ENCODE data around the gene GFOD1.
A peak's percentile ranks its signal among the peaks of the same experiment; 100 is the strongest.

The GFOD1 gene

GRCh38 chr6:13486679-13487121 lies 700 bp downstream of the GFOD1 start:
- peak; percentile 39 to 60 for DNase-seq (ENCODE audit: low read depth in 1 of 2, low spot score in 1 of 2)

DNA sequence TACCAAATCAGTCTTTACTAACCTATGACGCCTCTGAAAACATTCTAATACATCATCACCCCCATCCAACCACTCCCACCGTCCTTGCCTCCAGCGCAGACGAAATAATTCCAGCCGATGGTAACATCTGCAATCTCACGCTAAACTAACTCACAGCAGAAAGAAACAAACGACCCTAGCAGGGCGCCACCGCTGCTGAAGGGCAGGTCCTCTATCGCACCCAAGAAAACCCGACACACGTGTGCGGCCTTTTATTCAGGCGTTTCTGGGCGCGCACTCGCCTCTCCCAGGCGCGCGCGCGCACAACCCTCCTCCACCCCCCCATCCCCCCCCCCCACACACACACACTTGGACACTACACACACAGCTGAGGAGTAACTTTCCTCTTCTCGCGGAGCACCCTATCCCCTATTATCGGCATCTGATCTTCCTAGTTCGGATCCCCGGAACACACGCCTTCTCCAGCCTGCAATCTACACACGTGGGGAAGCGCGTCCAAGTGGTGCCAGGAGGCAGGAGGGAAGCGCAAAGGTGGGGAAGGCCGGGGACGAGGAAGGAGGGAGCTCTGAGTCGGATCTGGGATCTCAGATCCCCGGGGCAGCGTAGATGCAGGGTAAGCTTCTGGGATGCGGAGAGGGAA lies 1.4 kb downstream of the GFOD1 start:
- no peak for DNase-seq (ENCODE audit: low read depth in 1 of 2, low spot score in 1 of 2)

DNA sequence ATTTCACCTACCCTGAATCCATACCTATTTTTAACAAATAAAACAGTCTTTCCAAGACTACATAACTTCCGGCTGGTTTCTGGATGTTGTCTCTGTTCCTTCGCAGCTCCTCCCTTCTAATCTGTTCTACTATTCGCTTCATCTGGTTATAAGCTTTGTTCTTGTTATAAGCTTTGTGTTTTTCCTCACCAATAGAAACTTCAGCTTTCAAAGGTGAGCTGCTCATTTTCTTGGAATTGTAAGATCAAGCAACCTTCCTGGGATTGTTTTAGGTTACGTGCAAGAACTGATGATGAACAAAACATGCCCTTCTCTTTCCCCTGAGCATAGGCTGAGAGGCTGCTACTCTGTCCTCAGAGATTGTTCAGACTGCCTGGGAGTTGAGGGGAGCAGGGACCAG lies 2.1 kb downstream of the GFOD1 start:
- DNase-seq (ENCODE audit: low read depth in 1 of 2, low spot score in 1 of 2), result no peak

DNA sequence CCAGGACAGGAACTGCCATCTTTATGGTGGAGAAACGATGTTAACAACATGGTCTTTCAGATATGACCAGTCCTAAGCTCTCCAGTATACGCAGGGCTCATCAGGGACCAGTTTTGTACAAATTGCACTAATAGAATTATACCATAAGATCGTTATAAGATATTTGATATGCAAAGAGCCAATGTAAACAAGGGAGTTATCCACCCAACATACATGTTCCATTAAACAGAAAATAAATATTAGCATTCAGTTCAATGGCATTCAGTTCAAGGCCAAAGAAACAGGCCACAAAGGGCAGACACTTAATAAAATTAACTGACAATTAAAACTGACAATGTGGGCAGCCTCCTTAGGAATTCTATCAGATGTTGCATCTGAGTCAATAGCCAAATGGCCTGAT lies 2.6 kb downstream of the GFOD1 start:
- DNase-seq (ENCODE audit: low read depth in 1 of 2, low spot score in 1 of 2), result no peak

DNA sequence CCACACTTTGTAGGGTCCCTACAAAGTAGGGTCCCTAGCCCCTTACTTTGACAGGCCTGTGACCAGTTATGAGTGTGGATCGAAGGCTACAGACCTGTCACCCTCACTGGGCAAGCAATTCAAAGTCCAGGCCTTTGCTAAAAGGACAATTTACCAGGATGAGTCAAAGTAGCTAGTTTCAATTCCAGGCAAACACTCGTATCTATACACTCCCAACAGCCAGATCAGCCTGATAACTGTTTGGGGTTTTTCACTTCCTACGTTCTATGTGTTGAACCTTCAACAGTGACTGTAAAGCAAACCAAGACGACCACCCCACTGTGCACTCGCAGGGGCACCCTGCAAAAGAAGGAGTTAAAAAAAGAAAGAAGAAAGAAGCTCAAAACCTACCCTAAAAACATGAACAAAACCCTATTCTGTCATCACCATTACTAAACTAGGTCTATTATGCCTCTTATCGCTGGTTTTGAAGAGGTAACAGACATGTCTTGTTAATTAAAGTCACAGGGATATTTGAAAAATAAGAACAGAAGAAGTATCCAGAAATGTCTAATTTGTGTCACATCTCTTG lies 3.2 kb downstream of the GFOD1 start:
- no peak for DNase-seq (ENCODE audit: low read depth in 1 of 2, low spot score in 1 of 2)

GRCh38 chr6:13480631-13481501 lies 6.5 kb downstream of the GFOD1 start:
- no peak for DNase-seq (ENCODE audit: low read depth in 1 of 2, low spot score in 1 of 2)

- no peak for DNase-seq (ENCODE audit: low read depth in 1 of 2, low spot score in 1 of 2)
Measured at GRCh38 chr6:13479971-13480434, 7.4 kb downstream of the GFOD1 start.

DNA sequence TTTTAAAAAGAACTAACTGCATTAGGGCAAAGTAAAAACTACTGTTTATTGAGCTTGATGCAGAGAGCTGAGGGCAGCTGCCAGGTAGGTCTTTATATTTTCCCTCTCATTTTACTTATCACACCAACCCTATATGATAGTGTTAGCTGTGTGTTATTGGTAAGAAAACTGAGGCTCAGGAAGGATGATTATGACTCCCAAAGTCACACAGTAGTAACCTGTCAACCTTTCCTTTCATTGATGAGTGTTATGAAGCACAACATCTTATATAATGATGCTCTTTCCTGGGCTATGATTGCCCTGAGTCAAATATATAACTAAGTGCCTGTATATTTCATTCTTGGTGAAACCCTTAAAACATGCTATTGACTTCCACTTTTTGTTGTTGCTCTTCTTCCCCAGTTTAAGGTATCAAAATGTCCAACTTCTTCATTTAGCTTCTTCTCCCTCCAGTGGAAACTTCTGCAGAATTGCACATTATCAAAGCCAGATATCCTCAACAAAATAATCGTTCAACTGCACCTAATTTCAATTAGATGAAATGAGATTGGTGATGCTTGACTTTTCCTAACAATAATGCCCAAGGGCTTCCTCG lies 8.1 kb downstream of the GFOD1 start:
- no peak for DNase-seq (ENCODE audit: low read depth in 1 of 2, low spot score in 1 of 2)

GRCh38 chr6:13478525-13478966 lies 8.9 kb downstream of the GFOD1 start:
- no peak for DNase-seq (ENCODE audit: low read depth in 1 of 2, low spot score in 1 of 2)

DNA sequence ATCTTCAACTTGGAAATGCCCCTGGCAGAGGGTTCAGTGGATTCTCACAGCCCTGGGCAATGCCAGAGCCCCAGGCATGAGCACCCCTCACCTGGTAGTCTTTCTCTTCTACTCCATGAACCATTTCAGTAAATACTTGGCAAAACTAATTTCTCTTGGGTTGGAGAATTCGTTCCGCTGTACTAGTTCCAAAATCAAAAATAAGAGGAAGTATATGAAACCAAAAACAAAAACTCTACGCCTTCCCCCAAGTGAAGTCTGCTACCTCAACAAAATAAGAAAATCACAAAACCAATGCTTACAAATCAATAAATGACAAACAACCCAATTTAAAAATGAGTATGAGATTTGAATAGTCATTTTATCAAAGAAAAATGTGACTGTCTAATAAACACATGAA lies 12.6 kb downstream of the GFOD1 start:
- DNase-seq (ENCODE audit: low read depth in 1 of 2, low spot score in 1 of 2), result no peak

DNA sequence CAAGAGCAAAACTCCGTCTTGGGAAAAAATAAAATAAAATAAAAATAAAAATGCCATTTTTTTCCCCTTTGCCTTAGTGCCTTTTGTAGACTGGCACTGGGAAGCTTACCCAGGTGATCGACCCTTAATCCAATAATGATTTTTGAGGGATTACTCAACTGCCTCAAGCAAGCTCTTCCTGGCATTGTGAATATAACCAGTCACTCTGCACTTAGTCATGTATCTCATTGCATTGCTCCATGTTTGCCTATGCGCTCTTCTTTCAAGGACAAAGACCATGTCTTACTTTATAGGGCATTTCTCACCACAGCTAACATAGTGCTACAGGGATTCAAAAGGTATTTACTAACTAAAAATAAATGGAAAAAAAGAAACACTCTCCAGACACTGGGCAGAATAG lies 13.0 kb downstream of the GFOD1 start:
- no peak for DNase-seq (ENCODE audit: low read depth in 1 of 2, low spot score in 1 of 2)

DNA sequence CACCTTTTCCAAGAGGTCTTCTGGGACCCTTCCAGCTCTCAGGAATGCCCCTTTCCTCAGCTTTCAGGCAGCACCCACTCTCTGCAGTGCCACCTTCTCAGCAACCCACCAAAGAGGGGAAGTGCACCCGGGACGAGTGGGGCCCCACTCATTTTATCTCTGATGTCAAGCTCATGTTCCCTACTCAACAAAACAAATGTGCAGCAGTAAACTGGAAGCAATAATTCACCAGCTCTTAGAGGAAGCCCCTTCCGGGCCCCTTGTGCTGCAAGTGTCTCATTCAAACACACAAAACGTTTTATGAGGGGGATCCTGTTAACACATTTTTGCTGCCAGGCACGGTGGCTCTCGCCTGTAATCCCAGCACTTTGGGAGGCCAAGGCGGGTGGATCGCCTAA lies 13.6 kb downstream of the GFOD1 start:
- no peak for DNase-seq (ENCODE audit: low read depth in 1 of 2, low spot score in 1 of 2)

- DNase-seq (ENCODE audit: low read depth in 1 of 2, low spot score in 1 of 2), result no peak
Measured at GRCh38 chr6:13472976-13473767, 14.2 kb downstream of the GFOD1 start.

- DNase-seq (ENCODE audit: low read depth in 1 of 2, low spot score in 1 of 2), result no peak
Measured at GRCh38 chr6:13472099-13472498, 15.3 kb downstream of the GFOD1 start.

- no peak for DNase-seq (ENCODE audit: low read depth in 1 of 2, low spot score in 1 of 2)
Measured at GRCh38 chr6:13471184-13471583, 16.2 kb downstream of the GFOD1 start.

- no peak for DNase-seq (ENCODE audit: low read depth in 1 of 2, low spot score in 1 of 2)
Measured at GRCh38 chr6:13470238-13471140, 16.9 kb downstream of the GFOD1 start.

DNA sequence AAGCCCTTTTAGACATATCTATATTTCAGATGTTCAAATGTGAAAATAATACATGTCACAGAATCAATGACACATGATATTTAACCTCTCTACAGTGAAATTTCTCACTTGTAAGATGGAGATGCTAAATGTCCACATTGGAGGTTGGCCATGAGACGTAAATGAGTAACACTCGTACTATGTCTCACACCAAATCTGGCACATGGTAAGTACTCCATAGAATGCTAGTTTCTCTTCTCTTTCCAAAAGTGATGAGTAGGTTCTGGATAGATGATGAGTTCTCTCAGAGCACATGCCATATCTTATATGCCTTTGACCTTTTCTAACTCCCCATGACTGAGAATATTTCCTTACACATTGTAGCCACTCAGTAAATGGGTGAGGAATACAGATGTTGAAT lies 17.7 kb downstream of the GFOD1 start:
- no peak for DNase-seq (ENCODE audit: low read depth in 1 of 2, low spot score in 1 of 2)

DNA sequence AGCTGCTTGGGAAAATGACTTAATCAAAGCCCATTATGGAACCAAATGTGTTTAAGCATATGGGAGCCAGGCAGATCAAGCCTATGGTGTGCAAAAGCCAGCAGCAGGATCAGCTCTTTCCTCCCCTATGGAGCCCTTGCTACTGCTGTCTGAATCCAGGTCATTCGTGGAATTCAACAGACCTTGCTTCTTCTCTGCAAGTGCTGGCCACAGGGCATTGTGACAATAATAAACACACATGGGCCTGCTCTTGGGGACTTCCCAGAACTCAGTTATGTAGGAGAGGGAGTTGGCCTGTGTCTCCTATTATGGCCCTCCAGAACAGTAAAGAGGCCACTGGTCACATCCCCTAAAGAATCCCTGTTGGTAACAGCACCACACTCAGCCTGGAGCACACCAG lies 18.6 kb downstream of the GFOD1 start:
- no peak for DNase-seq (ENCODE audit: low read depth in 1 of 2, low spot score in 1 of 2)

DNA sequence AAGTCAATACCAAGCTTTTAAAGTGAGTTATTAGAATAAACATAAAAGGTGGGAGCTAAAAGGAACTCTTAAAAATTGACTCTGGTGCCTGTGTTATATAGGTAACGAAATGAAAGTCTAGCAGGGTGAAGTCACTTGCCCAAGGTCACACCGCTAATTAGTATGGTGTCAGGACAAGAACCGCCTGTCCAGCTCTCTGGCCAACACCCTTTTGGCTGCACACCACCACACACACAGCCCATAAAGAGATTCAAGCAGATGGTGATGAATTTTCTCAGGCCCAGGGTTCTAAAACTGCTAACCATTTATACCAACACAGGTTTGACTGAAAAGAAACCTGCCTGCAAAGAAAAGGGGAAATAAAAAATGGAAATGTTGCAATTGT lies 20.2 kb downstream of the GFOD1 start:
- no peak for DNase-seq (ENCODE audit: low read depth in 1 of 2, low spot score in 1 of 2)

All from activated CD4-positive, alpha-beta T cell treated with anti-CD3 and anti-CD28 coated beads, Interleukin-2, amount 50 U/mL, for 24 hours (primary cell).